Urinary bladder (tissue), 4 donors: ENCODE results near the gene CDK1. TPM values are rescaled to one million over a fixed set of nuclear protein-coding genes. Genes with fewer than 3 reads are reported as not detected.

ENCODE experiments used
- DNase-seq: peaks from one replicate; pipeline ENCODE4 v3.0.0-alpha.2; 2015; ENCODE audit errors: extremely low spot score
- H3K27ac ChIP-seq: one replicate; pipeline ENCODE4 v1.5.1; 2013; ENCODE audit warnings: low read depth, mild to moderate bottlenecking, moderate library complexity
- H3K36me3 ChIP-seq: one replicate; pipeline ENCODE4 v1.6.1; 2013; ENCODE audit warnings: mild to moderate bottlenecking, moderate library complexity; ENCODE audit not compliant: insufficient read depth
- H3K4me1 ChIP-seq: one replicate; pipeline ENCODE4 v1.6.1; 2013; ENCODE audit warnings: mild to moderate bottlenecking, moderate library complexity; ENCODE audit not compliant: insufficient read depth
- H3K4me3 ChIP-seq: one replicate; pipeline ENCODE4 v1.5.1; 2013; ENCODE audit warnings: low read depth, low read length
- WGBS: extraction: QIAGEN DNeasy Blood & Tissue Kit; methylation state at CpG from one replicate; pipeline ENCODE4 v1.1.7; 2013; 5-methylcytosine and 5-hydroxymethylcytosine counted together
- polyA plus RNA-seq: library from polyadenylated mRNA; stranded (reverse); fragments of 200-250 nt; gene quantifications from one replicate; pipeline ENCODE4 v1.2.3, GENCODE V29; 2013
- total RNA-seq: library from RNA; depleted of rRNA; stranded (reverse); fragments of >200 nt; gene quantifications from one replicate; pipeline ENCODE4 v1.2.3, GENCODE V29; 2014
- donor health status: healthy with polysubstance abuse.
- donor health status: healthy.

The CDK1 gene
- total RNA-seq: 66.8 TPM
- polyA plus RNA-seq: 1.9 TPM

- no peak within 1 kb of the TSS for H3K27ac ChIP-seq
- no peaks in the 10 kb centered on the region for H3K4me1 ChIP-seq
- WGBS: under 1% methylated on average over 58 of the region's 58 CpGs
- peak; percentile 97 for DNase-seq
- H3K4me3 ChIP-seq: peak within 1 kb of the TSS; percentile 76
- H3K36me3 ChIP-seq: no peaks in the 10 kb centered on the region
Measured at GRCh38 chr10:60778214-60778970, at the start of gene CDK1. Gene CDK1 (plus strand): TSS chr10:60778478. CDS start chr10:60780166, 1,688 bp downstream.

- no peaks in the 10 kb centered on the region for H3K36me3 ChIP-seq
- no peaks in the 10 kb centered on the region for H3K4me1 ChIP-seq
- DNase-seq: no peak
- no peak overlapping the region for H3K27ac ChIP-seq
- H3K4me3 ChIP-seq: no peak overlapping the region
Measured at GRCh38 chr10:60729106-60729505, 49.2 kb upstream of the CDK1 start.

GRCh38 chr10:60731134-60731885, 47.0 kb upstream of the CDK1 start:
- no peak for DNase-seq
- 84% methylated on average over 3 of the region's 3 CpGs for WGBS
- no peak overlapping the region for H3K4me3 ChIP-seq

DNA sequence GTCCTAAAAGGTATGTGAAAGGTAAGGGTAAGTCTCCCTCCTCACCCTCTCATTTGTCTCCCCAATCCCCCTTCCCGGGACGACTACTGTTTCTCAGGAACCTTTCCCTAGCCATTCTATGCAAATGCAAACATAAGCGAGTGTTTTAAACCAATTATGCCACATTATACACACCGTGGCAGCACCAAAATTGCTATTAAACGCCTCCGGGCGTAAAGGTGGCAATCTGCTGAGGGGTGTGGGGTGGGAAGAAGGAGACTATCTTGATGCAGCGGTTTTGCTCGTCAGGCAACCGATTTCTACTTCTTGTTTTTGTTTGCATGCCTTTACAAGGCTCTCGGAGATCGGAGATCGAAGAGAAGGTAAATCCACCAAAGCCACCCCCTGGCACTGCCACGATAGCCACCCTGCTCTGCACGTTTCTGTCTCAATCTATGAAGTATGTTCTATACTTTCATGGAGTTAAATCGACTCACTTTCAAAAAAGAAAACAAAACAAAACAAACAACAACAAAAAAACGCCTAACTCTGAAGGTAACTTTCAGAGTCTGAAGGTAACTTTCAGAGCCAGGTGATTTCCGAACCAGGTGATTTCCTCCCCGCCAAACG, 46.0 kb upstream of the CDK1 start:
- DNase-seq: no peak
- H3K4me1 ChIP-seq: no peaks in the 10 kb centered on the region
- H3K36me3 ChIP-seq: no peaks in the 10 kb centered on the region
- WGBS: 58% methylated on average over 20 of the region's 20 CpGs
- peak overlapping the region; percentile 71 for H3K4me3 ChIP-seq
- H3K27ac ChIP-seq: no peak overlapping the region

More at GRCh38 chr10:60731134-60731885, 47.0 kb upstream of the CDK1 start:
- no peaks in the 10 kb centered on the region for H3K36me3 ChIP-seq
- H3K27ac ChIP-seq: no peak overlapping the region
- no peaks in the 10 kb centered on the region for H3K4me1 ChIP-seq

- no peak for DNase-seq
- Histone ChIP-seq H3K4me1 (no peaks in the 10 kb centered on the region), H3K4me3 (peak overlapping the region; percentile 71), H3K36me3 (no peaks in the 10 kb centered on the region), H3K27ac (peak overlapping the region; percentile 38)
- 4% methylated on average over 60 of the region's 60 CpGs for WGBS
Measured at GRCh38 chr10:60732807-60733516, 45.3 kb upstream of the CDK1 start.

DNA sequence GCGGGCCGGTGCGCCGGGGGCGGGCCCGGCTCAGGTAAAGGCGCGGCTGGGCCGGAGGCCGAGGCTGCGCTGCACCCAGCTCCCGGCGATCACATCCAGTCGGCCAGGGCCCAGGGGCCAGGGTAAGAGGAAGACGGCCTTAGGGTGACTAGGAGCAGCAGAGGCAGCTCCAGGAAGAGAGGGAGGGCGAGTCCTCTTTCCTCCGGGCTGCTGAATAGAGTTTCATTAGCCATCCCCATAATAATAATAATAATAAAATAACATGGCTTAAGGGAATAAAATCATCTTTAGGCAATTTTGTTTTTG, 44.8 kb upstream of the CDK1 start:
- peak overlapping the region; percentile 38 for H3K27ac ChIP-seq

GRCh38 chr10:60733826-60734225, 44.5 kb upstream of the CDK1 start:
- H3K36me3 ChIP-seq: no peaks in the 10 kb centered on the region
- DNase-seq: no peak
- WGBS: 81% methylated on average over 11 of the region's 11 CpGs
- peak overlapping the region; percentile 71 for H3K4me3 ChIP-seq
- no peaks in the 10 kb centered on the region for H3K4me1 ChIP-seq
- H3K27ac ChIP-seq: no peak overlapping the region

More for the DNA sequence above, 44.8 kb upstream of the CDK1 start:
- DNase-seq: no peak
- Histone ChIP-seq H3K36me3 (no peaks in the 10 kb centered on the region), H3K4me1 (no peaks in the 10 kb centered on the region), H3K4me3 (peak overlapping the region; percentile 71)
- WGBS: 5% methylated on average over 17 of the region's 17 CpGs

- H3K4me3 ChIP-seq: no peak overlapping the region
- no peaks in the 10 kb centered on the region for H3K4me1 ChIP-seq
- H3K27ac ChIP-seq: no peak overlapping the region
- H3K36me3 ChIP-seq: no peaks in the 10 kb centered on the region
- DNase-seq: no peak
- WGBS: 90% methylated on average over 3 of the region's 3 CpGs
Measured at GRCh38 chr10:60734226-60734625, 44.1 kb upstream of the CDK1 start.

GRCh38 chr10:60735244-60735643, 43.0 kb upstream of the CDK1 start:
- Histone ChIP-seq H3K4me3 (no peak overlapping the region), H3K27ac (no peak overlapping the region), H3K4me1 (no peaks in the 10 kb centered on the region), H3K36me3 (no peaks in the 10 kb centered on the region)
- WGBS: 86% methylated on average over 2 of the region's 2 CpGs
- no peak for DNase-seq

- Histone ChIP-seq H3K36me3 (no peaks in the 10 kb centered on the region), H3K27ac (no peak overlapping the region), H3K4me1 (no peaks in the 10 kb centered on the region), H3K4me3 (no peak overlapping the region)
- DNase-seq: no peak
- 86% methylated on average over 5 of the region's 5 CpGs for WGBS
Measured at GRCh38 chr10:60737242-60737641, 41.0 kb upstream of the CDK1 start.

- Histone ChIP-seq H3K4me1 (no peaks in the 10 kb centered on the region), H3K27ac (no peak overlapping the region), H3K36me3 (no peaks in the 10 kb centered on the region), H3K4me3 (no peak overlapping the region)
- no peak for DNase-seq
Measured at GRCh38 chr10:60739558-60739957, 38.7 kb upstream of the CDK1 start.

GRCh38 chr10:60742512-60742911, 35.8 kb upstream of the CDK1 start:
- DNase-seq: no peak
- 92% methylated on average over 3 of the region's 3 CpGs for WGBS
- Histone ChIP-seq H3K4me3 (no peak overlapping the region), H3K36me3 (no peaks in the 10 kb centered on the region), H3K27ac (no peak overlapping the region), H3K4me1 (no peaks in the 10 kb centered on the region)

DNA sequence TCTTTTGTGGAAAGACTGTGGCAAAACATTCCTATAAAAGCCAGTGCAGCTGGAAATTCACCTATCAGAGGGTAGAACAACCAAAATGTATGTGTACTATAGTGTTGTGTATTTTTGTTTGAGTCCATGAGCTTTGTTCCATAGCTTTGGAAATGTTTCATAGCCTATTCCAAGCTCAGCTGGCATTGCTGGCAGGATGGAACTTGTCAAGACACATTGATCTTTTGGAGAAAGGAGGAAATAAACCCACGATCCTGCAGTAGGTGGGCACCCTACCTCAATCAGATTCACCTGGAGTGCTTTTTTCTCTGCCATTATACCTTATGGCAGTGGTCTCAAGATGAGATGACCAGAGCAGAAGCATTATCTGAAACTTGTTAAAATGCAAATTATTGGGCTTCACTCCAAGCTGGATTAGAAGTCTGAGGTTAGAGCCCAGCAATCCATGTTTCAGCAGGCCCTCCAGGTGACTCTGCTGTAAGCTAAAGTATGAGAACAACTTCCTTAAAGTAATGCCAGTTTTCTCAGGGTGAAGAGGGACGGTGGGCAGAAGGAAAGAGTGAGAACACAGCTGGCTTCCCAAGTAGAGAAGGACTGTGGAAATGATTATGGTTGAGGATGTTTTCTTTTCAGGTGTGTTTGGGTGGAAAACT, 30.3 kb upstream of the CDK1 start:
- no peak for DNase-seq
- H3K36me3 ChIP-seq: no peaks in the 10 kb centered on the region
- H3K4me1 ChIP-seq: no peaks in the 10 kb centered on the region
- H3K27ac ChIP-seq: no peak overlapping the region
- 80% methylated on average over 2 of the region's 2 CpGs for WGBS
- no peak overlapping the region for H3K4me3 ChIP-seq
